OCI-LY1 (cell line): ENCODE results near the gene CMIP.

ENCODE experiments used
- H2AFZ ChIP-seq: fragments of 200-600 bp; sonication (generic), shearing (Covaris generic); 2 replicates; pipeline ENCODE4 v1.6.0; 2014; ENCODE audit warnings: antibody characterized with exemption, mild to moderate bottlenecking, low read length
- H3F3A ChIP-seq: fragments of 200-600 bp; sonication (generic), shearing (Covaris generic); 2 replicates; pipeline ENCODE4 v1.6.0; 2014; ENCODE audit warnings: mild to moderate bottlenecking, antibody characterized with exemption, low read length, moderate library complexity; ENCODE audit not compliant: insufficient read depth
- H3K27ac ChIP-seq: fragments of 200-600 bp; sonication (generic); 2 replicates; pipeline ENCODE4 v1.5.1; 2014; ENCODE audit warnings: low read length, mixed run types, mild to moderate bottlenecking, low read depth; ENCODE audit not compliant: poor library complexity, severe bottlenecking
- H3K27me3 ChIP-seq: fragments of 200-600 bp; sonication (generic); 2 replicates; pipeline ENCODE4 v1.6.0; 2014; ENCODE audit warnings: antibody characterized with exemption, mild to moderate bottlenecking, low read length, moderate library complexity; ENCODE audit not compliant: insufficient read depth
- H3K36me3 ChIP-seq: fragments of 200-600 bp; sonication (generic); 2 replicates; pipeline ENCODE4 v1.6.1; 2014; ENCODE audit warnings: mild to moderate bottlenecking, antibody characterized with exemption, low read length, moderate library complexity, mixed read lengths; ENCODE audit not compliant: insufficient read depth
- H3K4me1 ChIP-seq: fragments of 200-600 bp; sonication (generic); 2 replicates; pipeline ENCODE4 v1.5.1; 2014; ENCODE audit warnings: mild to moderate bottlenecking, low read length, moderate library complexity; ENCODE audit not compliant: insufficient read depth, severe bottlenecking
- H3K4me2 ChIP-seq: fragments of 200-600 bp; sonication (generic), shearing (Covaris generic); 2 replicates; pipeline ENCODE4 v1.6.1; 2014; ENCODE audit warnings: low read length
- H3K4me3 ChIP-seq: fragments of 200-600 bp; sonication (generic); 2 replicates; pipeline ENCODE4 v1.5.1; 2014; ENCODE audit warnings: low read length, low read depth, mild to moderate bottlenecking, mixed read lengths; ENCODE audit not compliant: poor library complexity, severe bottlenecking
- H3K79me2 ChIP-seq: fragments of 200-600 bp; shearing (Covaris generic); 2 replicates; pipeline ENCODE4 v1.6.1; 2016; ENCODE audit warnings: mixed run types, low read length, mixed read lengths; ENCODE audit not compliant: insufficient read depth
- H3K9ac ChIP-seq: fragments of 200-600 bp; sonication (generic), shearing (Covaris generic); 2 replicates; pipeline ENCODE4 v1.6.1; 2014; ENCODE audit warnings: mild to moderate bottlenecking, low read length, mixed read lengths
- H3K9me2 ChIP-seq: fragments of 200-600 bp; sonication (generic), shearing (Covaris generic); 2 replicates; pipeline ENCODE4 v1.6.1; 2014; ENCODE audit warnings: low read depth, mild to moderate bottlenecking, low read length, mixed read lengths
- H3K9me3 ChIP-seq: fragments of 200-600 bp; shearing (Covaris generic); 2 replicates; pipeline ENCODE4 v1.6.1; 2014; ENCODE audit warnings: low read length, mixed read lengths
- H4K20me1 ChIP-seq: fragments of 200-600 bp; sonication (generic), shearing (Covaris generic); 2 replicates; pipeline ENCODE4 v1.6.0; 2016; ENCODE audit warnings: mild to moderate bottlenecking, low read length; ENCODE audit not compliant: insufficient read depth
- EZH2 ChIP-seq: fragments of 200-600 bp; sonication (generic), shearing (Covaris generic); IDR thresholded peaks from 2 replicates; pipeline ENCODE4 v1.8.0; 2017; ENCODE audit warnings: borderline replicate concordance, mixed run types, mild to moderate bottlenecking, antibody characterized with exemption, low read length, moderate library complexity, mixed read lengths
- TF ChIP-seq, protein P1 (sequence below): fragments of 200-600 bp; sonication (generic), shearing (Covaris generic); IDR thresholded peaks from 2 replicates; pipeline ENCODE4 v1.5.1; 2017; ENCODE audit warnings: mild to moderate bottlenecking, antibody characterized with exemption, low read length, moderate library complexity, mixed read lengths

Gene CMIP

GRCh38 chr16:81413245-81413990 lies 31.2 kb upstream of the CMIP start:
- Histone ChIP-seq H4K20me1 (no peaks in the 10 kb centered on the region), H3K36me3 (no peaks in the 10 kb centered on the region), H3K9ac (no peak overlapping the region), H3K79me2 (no peaks in the 10 kb centered on the region), H3K27ac (no peak overlapping the region), H2AFZ (no peak overlapping the region), H3F3A (no peaks in the 10 kb centered on the region), H3K4me1 (peaks cover 20% of the 10 kb centered on the region), H3K4me2 (no peak overlapping the region), H3K4me3 (no peak overlapping the region), H3K9me3 (no peaks in the 10 kb centered on the region), H3K9me2 (no peaks in the 10 kb centered on the region), H3K27me3 (peaks cover 3% of the 10 kb centered on the region)
- TF ChIP-seq, protein P1, sequence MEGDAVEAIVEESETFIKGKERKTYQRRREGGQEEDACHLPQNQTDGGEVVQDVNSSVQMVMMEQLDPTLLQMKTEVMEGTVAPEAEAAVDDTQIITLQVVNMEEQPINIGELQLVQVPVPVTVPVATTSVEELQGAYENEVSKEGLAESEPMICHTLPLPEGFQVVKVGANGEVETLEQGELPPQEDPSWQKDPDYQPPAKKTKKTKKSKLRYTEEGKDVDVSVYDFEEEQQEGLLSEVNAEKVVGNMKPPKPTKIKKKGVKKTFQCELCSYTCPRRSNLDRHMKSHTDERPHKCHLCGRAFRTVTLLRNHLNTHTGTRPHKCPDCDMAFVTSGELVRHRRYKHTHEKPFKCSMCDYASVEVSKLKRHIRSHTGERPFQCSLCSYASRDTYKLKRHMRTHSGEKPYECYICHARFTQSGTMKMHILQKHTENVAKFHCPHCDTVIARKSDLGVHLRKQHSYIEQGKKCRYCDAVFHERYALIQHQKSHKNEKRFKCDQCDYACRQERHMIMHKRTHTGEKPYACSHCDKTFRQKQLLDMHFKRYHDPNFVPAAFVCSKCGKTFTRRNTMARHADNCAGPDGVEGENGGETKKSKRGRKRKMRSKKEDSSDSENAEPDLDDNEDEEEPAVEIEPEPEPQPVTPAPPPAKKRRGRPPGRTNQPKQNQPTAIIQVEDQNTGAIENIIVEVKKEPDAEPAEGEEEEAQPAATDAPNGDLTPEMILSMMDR: no peak
- TF ChIP-seq EZH2: no peak

GRCh38 chr16:81415751-81416150 lies 28.9 kb upstream of the CMIP start:
- no peaks in the 10 kb centered on the region for H3F3A ChIP-seq
- no peak overlapping the region for H3K9ac ChIP-seq
- peaks cover 15% of the 10 kb centered on the region for H3K4me1 ChIP-seq
- no peaks in the 10 kb centered on the region for H3K9me2 ChIP-seq
- H3K79me2 ChIP-seq: no peaks in the 10 kb centered on the region
- no peak overlapping the region for H3K27ac ChIP-seq
- H3K4me2 ChIP-seq: no peak overlapping the region
- TF ChIP-seq EZH2: no peak
- TF ChIP-seq, protein P1: no peak
- H3K36me3 ChIP-seq: no peaks in the 10 kb centered on the region
- no peaks in the 10 kb centered on the region; the same call in 1 of the 2 replicates for H3K27me3 ChIP-seq
- no peaks in the 10 kb centered on the region for H4K20me1 ChIP-seq
- H2AFZ ChIP-seq: no peak overlapping the region
- no peaks in the 10 kb centered on the region for H3K9me3 ChIP-seq
- H3K4me3 ChIP-seq: no peak overlapping the region

GRCh38 chr16:81416749-81417148 lies 27.9 kb upstream of the CMIP start:
- H3K27me3 ChIP-seq: no peaks in the 10 kb centered on the region
- no peak overlapping the region for H3K4me2 ChIP-seq
- H3K4me3 ChIP-seq: no peak overlapping the region
- H3K79me2 ChIP-seq: no peaks in the 10 kb centered on the region
- no peaks in the 10 kb centered on the region for H3F3A ChIP-seq
- no peaks in the 10 kb centered on the region for H3K9me2 ChIP-seq
- H3K9me3 ChIP-seq: no peaks in the 10 kb centered on the region
- H4K20me1 ChIP-seq: no peaks in the 10 kb centered on the region
- H2AFZ ChIP-seq: no peak overlapping the region
- TF ChIP-seq EZH2: no peak
- TF ChIP-seq, protein P1: no peak
- no peak overlapping the region for H3K9ac ChIP-seq
- H3K4me1 ChIP-seq: peaks cover 21% of the 10 kb centered on the region
- H3K36me3 ChIP-seq: no peaks in the 10 kb centered on the region; the same call in 1 of the 2 replicates
- H3K27ac ChIP-seq: no peak overlapping the region
